DMS79 (cell line): ENCODE measurements around the gene SLC25A51.
A peak's percentile ranks its signal among the peaks of the same experiment; 100 is the strongest.

ENCODE experiments used
- DNase-seq: peaks from one replicate; lab custom pipeline; 2025; lab: John Stamatoyannopoulos, UW

SLC25A51 gene

DNA sequence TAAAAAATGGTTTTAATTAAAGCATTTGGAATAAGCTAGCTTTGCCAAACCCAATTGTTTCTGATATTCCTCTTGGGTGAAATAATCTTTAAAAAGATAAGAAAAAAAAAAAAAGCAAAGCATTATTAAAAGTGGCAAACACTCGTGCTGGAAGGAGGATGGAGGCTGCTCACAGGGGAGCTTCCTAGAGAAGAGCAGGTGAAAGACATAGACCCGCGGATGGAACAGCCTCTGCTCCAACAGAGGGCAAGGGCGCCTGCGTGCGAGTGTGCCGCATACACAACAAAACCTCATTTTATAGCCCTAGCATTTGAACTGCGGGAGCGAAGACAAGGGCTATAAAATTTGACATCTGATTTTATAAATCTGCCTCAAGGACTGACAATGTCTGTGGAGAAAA is 33.4 kb upstream of the SLC25A51 start:
- DNase-seq: no peak

DNA sequence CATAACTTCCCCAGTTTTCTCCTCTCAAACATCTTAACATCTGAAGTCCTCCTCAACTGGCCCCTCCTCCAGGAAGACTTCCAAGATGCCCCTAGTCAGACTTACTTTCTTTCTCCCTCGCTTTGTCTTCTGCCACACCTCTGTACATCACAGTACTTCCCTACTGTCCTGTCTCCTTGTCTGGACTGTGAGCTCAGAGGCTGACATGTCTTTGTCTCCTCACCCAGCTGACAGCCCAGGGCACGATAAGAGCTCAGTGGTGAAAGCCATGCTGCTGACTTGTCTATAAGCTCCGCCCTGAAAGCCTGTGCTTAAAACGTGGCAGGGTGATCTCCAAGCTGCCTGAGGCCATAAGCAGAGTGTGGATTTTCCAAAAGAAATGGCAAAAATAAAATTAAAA is 33.0 kb upstream of the SLC25A51 start:
- DNase-seq: no peak

DNA sequence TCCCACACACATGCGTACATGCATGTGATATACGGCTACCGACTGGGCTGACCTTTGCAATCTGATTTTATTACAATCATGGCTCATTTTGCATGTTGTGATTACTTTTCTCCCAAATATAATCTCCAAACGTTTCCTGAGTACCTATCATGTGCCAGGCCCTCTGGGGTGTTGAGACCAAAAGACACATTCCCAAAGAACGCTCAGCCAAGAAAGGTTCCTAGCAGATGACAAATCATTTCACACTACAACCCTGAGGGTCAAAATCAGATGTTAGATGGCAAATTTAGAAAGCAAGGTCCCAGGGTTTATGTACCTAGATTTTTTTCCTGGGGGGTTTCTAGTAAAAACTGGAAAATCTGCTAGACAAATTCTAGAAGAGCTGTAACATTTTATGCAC is 32.4 kb upstream of the SLC25A51 start:
- no peak for DNase-seq

DNA sequence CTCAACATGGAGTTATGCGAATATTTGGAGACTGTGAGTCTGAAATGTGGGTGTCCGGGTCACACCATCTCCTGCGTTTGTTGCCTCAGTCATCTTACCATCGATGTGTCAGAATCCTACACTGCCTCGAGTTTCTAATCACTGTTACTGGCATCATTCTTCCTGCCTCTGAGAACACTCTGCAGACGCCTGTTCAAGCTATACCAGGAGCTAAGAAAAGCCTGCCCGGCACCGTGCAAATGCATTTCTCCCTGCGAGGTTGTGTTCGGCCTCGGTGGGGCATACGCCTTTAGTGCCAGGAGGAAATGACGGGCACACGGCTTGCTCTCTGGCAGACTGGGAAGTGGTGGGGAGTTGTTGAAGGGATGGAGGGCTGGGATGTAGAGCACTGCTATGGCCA is 31.2 kb upstream of the SLC25A51 start:
- DNase-seq: no peak

DNA sequence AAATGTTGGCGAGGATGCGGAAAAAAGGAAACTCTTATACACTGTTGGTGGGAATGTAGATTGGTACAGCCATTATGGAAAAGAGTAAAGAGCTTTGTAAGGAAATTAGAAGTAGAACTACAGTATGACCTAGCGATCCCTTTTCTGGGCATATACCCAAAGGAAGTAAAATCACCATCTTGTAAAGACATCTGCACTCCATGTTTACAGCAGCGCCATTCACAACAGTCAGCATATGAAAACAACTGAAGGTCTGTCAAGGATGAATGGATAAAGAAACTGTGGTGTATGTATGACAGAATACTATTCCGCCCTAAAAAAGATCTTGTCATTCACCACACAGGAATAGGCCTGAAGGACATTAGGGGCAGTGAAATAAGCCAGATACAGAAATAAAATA is 27.7 kb upstream of the SLC25A51 start:
- no peak for DNase-seq

DNA sequence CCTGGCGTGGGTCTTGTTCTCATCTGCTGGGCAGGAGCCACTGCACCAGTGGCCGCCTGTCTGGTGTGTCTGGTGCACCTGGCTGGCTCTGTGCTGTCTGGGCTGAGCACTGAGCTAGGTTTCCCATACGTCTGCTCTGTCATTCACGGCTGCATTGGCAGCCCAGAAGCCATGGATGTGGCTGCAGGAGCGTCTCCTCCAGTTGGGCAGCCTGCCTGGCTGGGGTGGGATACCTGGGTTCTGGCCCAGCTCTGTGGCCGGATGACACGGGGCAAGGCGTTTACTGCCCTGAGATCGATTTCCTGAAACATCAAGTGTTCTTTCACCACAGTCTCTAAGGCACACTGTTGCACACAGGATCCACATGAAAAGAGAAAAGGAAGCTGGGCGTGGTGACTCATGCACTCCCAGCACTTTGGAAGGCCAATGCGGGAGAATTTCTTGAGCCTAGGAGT is 25.5 kb upstream of the SLC25A51 start:
- no peak for DNase-seq

DNA sequence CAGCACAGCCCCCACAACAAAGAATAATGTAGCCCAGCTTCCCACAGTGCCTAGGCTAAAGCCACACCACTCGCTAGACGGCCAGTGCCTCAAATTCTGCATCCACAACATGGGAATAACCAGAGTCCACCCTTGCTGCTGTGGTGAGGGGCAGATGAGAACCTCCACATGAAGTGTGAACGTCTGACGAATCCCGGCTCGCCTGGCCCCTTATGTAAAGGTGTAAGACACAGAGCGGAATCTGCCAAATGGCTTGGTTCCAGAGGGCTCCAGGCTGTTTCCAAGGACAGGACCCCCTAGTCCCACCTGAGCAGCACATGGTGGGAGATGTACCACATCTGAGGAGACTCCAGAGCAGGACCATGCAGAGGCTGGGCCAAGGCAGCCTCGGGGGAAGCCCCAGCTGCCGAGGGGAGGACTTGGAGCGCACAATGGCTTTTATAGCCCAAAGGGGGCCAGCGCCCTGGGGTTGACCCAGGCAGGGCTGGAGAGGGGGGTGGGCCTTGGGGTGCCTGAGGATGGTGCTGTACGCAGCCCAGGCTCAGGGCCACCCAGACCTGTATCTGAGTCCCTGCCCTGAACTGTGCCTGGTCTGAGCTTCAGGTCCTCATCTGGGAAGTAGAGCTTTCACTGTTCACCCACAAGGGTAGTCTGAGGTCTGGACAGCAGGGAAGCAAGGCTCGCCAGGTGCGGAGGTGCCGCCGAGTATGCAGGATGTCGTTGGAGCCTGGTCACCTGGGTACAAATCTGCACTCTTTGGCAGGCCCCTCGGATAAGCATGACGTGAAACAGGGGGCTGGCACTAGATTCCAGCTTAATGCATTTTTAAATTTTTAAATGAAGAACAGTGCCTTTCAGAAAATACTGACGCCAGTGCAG is 24.9 kb upstream of the SLC25A51 start:
- DNase-seq: no peak

DNA sequence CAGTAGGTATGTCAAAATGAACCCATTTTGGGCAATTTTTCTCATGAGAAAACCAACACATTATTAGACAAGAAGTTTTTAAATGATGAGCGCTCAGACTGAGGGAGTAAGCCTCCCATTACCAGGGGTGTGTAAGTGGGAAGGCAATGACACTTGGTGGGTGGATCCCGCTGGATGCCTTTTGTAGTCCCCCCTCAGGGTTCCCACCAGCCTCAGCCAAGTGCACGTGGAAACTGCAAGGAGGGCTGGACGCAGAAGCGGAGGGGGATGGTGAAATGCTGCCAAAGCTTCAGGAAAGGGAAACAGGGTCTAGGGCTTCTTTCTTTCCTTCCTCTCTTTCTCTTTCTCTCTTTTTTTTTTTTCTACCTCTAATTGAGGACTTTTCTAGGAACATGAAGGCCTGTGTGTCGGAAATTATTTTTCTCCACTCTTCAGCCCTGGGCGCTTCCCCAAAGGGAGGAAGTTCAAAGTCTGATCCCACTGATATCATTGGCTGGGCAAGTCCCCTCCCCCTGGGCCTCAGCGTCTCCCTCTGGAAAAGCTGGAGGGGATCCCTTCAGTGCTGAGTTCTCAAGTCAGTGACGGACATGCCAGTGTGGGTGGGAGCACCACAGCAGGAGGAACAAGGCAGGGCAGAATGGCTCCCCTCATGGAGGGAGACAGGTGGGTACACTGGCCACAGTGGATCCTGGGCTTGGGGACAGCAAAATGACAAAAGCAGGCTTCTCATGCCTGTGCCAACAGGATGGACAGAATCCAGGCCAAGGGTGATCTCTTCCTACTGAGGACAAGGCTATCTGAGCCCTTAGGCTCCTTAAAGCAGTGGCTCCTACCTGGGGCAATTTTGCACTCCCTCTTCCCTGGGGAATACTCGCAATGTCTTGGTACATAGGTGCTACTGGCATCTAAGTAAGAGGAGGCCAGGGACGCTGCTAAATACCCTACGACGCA is 23.9 kb upstream of the SLC25A51 start:
- DNase-seq: no peak

DNA sequence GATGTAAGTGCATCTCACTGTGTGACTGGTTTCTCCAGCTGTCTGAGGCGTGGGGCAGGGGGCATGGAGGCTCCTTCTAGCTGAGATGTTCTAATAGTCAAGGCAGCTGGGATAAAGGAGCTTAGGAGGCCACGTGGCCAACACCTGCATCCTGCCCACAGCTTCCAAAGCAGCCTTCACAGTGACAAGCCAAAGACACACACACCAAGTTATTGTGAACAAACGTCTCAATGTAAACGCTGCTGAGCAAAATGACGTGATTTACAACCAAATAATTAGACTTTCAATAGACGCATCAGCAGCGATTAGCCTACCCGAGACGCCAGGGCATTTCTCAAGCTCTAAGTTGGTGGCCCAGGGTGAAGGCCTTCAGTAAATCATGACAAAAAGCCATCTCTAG is 23.2 kb upstream of the SLC25A51 start:
- no peak for DNase-seq

DNA sequence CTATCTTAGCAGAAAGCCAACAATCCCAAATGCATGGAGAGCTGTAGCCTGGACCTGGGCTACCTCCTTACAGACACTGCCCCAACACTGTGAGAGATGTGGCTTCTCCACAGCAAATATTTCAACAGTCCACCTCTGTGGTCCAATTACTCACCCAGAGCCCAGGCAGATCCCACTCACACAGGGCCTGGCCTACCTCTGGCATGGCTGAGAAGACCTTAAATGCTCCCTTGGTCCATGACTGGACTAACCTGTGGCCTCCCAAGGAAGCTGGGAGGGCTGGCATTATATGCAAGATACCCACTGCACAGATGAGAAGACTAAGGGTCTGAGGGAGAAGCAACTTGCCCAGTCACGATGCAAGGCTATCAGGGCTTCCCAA is 22.8 kb upstream of the SLC25A51 start:
- no peak for DNase-seq

DNA sequence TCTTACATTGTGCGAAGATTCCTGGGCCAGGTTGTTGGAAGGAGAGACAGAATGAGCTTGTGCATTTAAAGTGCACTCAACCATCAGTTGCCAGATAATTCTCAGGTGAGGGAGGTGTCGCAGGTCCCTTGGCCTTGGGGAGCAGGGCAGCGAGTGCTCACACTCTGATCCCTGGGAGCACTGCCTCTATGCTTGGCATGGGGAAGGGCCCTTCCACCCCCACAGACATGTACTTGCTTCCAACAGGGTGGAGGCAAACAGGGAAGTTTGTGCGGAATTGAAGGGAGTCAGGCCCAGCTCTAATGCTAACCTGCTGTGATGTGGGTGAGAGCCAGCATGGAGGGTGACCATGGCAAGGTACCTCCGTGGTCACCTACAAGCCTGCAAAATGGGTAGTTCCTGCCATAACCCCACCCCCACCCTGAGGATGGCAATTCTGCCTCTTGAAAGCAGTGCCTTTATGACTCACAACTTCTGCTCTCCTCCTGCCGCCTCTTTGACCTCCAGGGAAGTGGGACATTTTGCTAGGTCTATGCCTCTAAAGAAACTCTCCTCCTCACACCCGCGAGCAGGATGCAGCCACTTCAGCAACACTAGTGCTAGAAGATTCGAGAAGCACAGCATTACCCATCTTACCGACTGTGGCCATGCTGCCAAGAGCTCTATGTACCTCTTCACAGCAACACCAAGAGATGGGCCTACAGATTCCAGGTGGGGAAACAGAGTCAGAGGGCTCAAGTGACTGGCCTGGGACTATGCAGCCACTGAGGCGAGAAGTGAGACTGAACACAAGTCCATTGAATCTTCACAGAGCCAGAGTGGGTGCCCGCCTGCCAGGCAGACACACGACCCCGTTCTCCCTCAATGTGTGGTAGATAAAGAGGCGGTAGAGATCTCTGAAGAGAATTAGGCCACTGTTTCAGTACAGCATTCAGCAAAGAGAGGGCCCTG is 22.1 kb upstream of the SLC25A51 start:
- no peak for DNase-seq

DNA sequence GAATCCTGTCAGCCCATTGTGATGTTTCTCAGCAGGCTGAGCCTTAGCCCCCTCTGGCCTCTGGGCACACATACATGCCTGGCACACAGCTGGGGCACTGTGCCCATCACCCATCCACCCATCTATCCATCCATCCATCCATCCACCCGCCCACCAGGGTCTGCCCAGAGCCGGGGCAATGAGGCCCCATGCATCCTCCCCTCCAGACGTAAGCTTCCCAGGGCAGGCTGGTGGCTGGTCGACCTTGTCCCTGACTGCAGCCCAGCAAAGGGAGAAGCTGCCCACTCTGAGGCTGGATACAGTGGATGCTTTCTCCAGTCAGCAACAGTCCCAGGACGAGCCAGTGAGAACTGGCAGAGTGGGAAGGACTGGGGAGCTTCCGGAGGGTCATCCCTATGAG is 21.1 kb upstream of the SLC25A51 start:
- DNase-seq: no peak

DNA sequence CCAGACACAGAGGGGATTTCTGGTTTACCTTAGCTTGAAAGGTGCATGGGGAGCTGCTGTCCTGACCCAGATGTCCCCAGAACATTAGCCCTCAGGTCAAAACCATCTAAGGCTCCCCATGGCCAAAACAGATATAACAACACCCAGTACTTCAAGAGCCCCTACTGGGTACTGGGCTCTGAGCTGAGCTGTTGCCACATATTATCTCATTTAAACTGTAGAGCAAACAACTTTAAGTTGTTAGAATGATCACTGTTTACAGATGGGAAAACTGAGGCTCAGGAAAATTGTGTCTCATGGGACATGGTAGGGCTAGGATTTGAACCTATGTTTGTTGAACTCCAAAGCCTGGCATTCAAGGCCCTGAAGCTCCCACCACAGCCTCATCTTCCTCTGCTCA is 20.6 kb upstream of the SLC25A51 start:
- DNase-seq: no peak

DNA sequence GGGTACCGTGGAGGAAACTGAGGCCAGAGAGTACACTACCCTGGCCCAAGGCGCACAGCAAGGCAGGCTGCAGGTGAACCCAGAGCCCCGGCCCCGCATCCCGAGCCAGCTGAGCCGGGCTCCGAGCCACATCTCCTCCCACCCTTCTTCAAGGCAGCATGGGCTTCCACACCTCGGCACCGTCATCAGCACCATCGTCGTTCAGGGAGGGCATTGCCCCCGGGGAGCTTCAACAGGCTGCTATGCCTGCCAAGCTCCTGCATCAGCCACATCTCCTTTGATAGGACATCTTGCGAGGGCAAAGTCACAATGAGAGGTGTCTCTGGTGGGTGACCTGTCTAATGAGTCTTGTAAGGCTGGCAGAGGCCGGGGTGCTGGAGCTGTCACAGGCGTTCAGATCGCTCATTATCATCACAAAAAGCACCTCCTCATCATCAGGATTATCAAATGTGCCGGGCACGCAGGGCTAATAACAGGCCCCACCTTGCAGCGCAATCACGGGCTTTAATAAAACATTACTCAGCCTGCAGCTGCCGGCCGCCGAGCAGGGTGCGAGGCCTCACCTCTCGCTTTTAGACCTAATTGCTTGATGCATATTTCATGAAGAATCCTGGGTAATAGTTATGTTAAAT is 20.0 kb upstream of the SLC25A51 start:
- DNase-seq: no peak

DNA sequence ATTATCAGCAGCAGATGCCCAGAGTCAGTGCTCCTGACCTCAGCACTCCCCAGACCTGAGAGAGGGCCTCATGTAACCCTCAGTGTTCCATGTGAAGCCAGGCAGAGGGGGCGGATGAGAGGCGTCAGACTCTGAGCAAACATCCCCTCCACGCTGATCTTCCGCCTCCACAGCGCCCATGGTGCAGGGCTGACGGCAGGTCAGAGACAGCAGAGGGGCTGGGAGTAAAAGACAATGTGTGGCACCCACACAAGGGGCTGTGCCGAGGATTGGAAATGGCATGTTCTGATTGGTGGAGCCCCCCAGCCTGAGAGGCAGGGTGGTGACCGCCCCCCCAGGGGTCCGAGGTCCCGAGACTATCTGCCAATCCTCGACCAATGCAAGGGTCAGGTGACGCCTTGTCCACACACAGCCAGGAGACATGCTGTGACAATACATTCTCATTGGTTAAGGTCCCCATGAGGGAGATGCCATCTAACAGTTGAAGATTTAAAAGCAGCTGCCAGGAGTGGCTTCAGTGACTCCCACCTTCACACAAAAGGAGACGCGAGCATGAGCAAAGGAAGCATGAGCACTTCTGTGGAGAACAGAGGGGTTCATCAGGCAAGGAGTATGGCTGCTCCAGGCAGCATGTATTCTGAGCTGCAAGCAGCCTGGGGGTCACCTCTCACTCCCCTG is 19.3 kb upstream of the SLC25A51 start:
- no peak for DNase-seq

DNA sequence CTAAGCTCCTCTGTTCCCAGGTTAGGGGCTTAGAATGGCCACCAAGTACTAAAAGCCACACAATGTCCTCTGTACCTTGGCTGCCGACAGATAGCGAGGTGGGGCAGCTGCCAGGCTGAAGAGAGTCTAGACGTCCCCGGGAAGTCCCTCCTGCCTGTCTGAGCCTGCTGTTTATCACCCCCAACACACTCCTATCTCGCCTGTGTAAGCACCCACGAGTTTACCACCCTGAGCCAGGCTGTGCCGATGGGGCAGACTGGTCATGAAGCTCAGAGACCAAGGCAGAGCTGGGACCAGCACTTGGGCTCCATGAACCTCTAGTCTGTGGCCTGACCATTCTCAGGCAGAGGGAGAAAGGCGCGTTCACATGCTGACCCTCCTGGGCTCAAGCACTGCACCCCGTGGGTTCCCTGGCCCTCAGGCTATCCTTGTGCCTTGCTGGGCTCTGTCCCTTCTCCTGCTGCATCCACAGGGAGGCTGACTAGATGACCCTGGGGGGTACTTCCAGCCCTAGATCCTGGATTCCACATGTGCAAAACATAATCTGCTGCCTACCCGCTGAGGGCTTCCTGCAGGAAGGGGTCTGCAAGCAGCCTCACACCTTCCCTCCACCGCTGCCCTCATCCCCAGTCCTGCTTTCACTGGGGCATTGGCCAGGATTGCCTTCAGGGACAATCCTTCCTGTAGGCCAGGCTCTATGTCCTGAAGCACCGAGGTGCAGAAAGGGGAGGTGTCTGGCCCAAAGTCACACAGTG is 18.6 kb upstream of the SLC25A51 start:
- no peak for DNase-seq

DNA sequence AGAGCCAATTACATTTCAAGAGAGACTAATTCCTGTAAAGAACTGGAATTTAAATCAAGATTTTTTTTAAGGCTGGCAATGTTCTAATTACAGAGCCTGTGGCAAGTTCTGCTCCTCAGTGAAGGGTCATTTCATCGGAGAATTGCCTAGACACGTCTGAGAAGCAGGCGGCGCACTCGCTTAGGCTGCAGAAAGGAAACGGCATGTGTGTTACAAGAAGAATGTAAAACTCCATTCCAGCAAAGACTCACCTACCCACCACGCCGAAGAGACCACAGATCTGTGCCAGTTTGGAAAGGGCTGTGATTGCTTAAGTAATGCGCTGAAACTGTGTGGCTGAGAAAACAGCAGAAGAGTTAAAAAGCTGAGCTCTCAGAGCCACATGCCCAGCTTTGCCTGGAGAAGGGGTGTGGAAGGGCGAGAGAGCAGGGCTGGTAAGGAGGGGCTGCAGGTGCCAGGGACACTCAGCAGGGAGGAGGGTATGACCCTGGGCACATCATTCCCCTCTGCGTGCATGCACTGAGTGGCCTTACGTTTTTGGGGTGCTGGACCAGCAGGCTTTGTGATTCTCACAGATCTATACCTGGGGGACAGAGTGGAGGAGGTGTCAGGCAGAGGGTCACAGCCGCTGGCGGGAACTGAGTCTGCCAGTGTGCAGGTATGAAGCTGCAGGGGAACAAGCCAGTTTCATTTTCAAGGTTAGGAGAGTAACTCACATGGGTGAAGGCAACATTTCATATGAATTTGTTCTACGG is 17.8 kb upstream of the SLC25A51 start:
- peak; percentile 58 for DNase-seq

DNA sequence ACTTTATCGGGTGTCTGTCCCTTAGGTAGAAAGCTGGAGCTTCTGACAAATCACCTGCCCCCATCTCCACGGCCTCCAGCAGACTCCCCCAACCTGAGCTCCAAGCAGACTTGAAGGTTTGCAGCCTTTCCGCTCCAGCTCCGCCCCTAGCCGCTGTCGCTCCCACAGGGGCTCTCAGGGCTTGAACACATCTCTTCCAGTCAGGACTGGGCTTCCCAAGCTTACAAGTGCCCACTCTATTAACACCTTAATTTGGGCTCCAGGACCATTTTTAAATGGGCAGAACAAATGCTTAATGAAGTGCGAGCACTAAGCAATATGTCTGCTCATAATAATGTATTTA is 17.2 kb upstream of the SLC25A51 start:
- DNase-seq: no peak

DNA sequence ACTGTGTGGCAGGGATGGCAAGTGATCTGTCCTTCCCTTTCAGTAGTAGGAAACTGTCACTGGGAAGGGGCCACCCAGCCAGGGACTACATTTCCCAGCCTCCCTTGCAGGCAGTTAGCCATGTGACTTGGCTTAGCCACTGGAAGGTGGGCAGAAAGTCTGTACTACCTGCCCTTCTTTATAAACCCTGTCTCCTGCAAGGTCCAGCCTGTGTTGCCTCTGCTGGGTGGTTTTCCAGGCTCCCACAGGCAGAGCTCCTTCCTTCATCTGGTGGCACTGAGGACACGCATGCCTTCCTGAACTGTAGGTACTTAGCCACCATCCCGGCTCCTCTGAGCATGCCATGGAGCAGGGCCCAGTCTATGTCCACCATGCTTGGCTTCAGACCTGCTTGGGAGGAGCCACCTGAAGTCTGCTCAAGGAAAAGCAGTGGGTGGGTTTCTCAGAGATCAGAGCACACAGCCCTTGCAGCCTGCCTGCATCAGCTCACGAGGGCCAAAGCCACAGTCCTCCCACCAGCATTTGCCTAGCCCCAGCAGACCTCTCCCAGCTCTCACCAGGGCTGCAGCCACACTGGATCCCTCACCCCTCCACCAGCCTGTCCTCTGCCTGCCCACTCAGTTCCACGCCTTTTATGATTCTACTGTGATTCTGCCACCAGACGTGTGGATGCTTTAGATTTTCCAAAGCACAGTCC is 16.7 kb upstream of the SLC25A51 start:
- DNase-seq: no peak
